Fibroblast of skin of abdomen (primary cell): Measurements from ENCODE around the gene NOL6.
"Not testable (repeated sequence)": the region's sequence is repeated elsewhere in the genome, so short reads cannot be mapped to it uniquely, and the experiment has no call there.

Experiments used
- DNase-seq: peaks from one replicate; pipeline ENCODE4 v3.0.0-alpha.2; 2013

Gene NOL6

DNA sequence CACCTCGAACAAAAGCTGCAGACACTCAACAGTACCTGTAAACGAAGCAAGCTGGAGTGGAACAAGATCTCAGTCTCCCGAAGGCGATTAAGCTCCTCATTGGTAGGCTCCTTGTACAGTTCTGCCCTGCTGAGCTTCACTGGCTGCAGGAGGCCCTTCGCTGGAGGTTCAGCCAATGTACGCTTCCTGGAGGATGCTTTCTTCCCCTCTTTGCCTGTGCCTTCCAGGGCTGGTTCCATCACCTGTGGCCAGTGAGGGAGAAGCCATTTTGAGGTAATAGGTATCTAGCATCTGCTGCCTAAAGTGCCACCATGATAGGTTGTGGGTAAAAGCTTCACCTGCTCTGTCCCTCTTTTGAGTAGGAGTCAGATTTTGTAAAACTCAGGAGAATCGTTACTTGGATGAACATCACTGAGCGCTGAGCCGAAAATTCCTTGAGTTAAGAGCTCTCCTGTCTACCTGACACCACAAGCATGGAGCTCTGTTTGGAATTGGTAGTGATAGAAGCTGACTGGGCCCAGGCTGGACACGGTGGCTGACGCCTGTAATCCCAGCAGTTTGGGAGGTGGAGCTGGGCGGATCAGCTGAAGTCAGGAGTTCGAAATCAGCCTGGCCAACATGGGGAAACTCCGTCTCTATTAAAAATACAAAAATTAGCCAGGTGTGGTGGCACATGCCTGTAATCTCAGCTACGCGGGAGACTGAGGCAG, 1.4 kb downstream of the NOL6 start:
- DNase-seq = no peak

DNA sequence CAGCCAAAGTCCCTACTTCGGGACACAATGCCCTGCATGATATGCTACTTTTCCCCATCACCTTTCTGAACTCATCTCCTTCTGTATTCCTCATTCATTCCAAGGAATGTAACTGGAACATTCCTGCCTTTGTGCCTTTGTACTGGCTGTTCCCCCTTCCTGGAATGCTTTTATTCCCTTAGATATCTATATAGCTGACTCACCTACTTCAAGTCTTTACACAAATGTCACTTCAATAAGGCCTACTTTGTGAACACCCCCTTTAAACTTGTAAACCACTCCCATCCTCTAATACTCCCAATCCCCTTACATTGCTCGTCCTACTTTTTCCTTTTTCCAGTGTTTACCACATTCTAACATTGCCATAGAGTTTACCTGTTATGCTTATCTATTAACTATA, 2.4 kb downstream of the NOL6 start:
- no peak for DNase-seq

DNA sequence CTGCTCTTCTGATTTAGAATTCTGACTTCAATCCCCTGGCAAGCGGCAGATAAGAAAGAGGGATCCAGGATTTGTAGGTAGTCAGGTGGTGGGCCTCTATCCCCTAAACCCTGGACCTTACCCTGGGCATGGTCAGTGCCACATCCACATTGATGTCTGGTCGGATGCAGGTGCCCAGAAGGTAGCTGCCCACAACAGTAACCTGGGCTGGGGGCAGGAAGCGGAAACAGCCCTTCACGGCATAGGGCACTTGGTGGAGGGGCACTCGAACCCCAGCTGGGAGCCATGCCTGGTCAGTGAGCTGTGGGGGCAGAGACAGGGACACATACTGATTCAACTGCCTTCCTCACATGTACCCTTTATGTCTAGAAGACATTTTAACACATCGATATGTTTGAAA, 3.8 kb downstream of the NOL6 start:
- DNase-seq = no peak

DNA sequence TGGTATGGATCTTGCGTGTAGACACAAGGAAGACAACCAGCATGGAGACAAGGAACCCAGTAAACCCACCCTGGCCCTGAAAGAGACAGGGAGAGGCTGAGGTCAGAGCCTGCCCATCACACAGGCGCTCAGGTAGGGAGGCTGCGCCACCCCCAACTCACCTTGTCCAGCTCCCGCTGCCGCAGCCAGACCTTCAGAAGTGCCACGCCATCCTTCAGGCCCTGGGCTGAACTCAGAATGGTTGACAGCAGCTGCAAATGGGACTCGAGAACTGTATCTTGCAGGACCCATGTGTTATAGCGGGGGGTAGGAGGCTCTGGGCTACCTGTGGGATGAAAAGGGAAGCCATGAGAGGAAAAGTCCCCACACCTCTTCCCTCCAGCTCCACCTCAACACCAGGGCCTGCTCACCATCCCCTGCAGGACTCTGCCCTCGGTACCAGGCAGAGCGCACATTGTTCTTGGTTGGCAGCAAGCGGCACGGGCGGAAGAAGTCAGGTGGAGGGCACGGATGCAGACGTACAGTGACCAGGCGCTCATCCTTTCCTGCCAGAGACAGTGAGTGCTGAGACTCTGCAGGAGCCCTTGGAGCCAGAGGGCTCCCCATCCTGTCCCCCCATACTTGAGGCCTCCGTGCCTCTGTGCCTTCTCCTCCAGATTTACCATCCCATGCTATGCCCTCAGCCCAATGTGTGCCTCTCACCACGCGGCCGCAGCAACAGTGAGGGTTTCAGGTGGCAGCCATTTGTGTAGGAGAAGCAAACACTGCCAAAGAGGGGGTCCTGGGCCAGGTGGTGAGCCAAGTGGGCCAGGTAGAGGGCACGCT, 4.7 kb downstream of the NOL6 start:
- DNase-seq = no peak

DNA sequence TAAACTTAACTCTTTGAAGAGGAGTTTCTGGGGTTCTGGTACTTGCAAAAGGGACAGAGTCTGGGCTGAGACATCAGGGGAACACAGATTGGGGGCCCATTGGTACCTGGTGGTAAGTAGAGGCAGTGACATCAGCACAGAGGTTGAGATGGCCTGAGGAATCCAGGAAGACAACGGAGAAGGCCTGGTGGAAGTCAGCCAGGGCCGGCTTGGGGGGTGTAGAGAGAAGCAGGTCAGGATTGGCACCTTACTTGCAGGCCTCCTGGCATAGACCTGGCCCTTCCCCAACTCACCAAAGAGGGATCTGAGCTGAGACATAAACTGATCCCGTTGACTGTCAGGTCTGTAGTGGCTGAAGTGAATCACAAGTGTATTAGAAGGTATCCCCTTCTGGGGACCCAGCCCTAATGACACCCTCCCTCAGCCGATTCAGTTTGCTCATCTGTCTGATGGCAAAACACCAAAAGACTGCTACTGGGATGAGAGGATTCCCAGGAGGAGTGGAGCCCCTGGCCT, 5.5 kb downstream of the NOL6 start:
- DNase-seq = no peak

DNA sequence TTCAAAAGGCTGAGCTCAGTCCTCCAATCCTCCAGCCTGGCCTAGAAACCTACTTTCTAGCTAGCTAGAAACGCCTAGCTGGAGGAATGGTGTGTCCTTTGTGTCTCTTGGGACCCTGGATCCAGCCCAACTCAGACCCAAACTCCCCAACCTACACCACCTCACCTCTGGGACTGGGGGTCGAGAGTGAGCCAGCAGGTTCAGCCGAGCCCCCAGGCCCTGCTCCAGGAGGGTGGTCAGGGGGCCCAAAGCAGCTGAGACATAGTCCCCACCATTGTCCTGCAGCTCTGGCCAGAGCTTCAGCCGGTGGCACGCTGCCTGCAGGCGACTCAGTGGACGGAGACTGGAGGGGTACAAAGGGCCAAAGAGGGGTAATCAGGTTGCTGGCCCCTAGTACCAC, 6.2 kb downstream of the NOL6 start:
- no peak for DNase-seq

DNA sequence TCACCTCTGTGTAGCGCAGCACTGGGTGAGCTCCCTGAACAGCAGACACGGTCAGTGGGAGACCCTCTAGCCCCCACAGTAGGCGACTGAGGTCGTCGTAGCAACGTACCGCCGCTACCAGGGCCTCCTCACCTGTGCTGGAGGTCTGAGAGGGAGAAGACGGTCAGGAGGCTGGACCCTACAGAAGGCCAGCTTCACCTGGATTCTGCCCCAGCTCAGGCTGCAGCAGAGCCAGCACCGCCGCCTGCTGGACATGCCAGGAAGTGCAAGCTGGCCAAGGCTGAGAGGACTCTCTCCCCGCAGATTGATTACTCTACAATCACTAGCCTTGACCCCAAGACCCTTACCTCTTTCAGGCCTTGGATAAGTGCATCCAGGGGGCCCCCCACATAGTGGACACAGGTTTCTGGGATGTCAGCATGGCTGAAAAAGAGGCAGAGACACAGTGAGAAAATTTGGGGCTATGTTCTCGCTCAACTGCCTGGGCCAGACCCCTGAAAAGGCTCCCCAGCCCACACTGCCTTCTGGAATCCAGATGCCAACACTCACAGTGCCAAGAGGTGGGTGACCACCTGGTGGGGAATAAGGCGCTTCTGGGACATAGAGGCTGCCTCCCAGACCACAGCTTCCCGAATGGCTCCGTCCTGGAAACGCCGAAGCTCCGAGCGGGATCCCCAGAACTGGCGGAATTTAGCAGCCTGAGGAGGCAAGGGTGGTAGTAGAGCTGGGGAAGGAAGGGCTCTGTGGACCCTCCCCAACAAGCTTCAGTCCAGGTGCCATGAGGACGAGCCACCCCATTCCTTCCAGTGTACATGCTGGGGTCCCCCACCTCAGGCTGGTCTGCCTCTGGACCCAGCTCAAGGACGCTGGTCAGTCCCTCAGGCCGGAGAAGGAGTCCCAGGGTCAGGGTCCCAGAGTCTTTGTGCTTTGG, 6.9 kb downstream of the NOL6 start:
- DNase-seq = peak; percentile 20

DNA sequence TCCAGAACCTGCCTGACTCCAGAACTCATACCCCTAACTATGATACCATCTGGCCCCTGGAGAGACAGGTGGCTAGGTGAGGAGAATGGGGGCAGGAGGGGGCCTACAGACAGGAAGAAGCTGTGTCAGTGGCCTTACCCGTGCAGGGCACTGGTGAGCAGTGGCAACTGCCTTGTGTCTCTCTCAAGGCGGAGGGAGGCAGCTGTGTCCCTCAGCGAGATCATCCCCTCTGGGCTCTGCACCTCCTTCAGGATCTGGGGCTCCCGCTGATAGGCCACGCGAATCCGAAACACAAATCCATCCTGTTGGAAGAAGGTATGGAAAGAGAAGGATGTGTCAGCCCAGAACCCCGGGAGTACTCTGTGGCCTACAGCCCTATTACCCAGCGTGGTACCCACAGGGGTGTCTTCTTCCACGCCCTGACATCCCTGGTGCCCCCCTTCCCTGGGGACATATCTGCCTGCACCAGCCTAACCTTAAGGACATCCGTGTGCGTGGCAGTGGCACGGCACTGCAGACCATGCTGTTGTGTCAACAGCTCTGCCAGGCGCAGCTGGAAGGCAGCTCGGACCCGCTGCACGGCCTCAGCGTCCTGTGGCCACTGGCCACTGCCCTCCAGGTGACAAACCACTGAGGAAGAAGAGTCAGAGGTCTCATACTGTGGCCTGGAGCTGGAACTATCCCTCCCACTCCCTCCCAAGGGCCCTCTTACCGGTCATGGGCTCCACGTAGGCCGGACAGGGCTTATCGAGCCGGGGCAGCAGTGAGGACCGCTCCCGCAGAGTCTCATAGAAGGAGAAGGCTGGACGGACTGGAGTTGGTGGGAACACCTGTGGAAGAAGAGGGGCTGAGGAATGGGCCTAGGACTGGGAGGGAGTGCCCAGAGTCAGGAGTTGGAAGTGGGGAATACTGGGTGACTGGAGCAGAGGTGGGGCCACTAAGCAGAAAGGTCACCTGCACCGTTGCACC, 7.8 kb downstream of the NOL6 start:
- no peak for DNase-seq

DNA sequence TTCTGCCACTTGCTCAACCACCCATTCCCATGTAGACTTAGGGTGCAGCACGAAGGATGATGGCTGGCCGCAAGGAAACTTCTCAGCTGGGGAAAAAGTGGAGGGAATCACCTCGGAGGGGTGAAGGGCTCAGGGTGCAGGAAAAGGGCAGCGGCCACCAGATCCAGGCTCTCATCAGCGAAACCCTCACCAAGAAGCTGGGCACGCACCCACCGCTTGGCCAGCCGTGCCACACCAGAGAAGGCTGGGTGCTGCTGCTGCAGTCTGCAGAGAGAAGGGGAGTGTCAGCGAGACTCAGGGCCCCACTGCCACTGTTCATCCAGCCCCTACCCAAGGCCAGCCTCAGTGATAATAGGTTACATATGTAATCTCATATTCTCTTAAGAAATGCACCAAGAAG, 8.6 kb downstream of the NOL6 start:
- DNase-seq = no peak

DNA sequence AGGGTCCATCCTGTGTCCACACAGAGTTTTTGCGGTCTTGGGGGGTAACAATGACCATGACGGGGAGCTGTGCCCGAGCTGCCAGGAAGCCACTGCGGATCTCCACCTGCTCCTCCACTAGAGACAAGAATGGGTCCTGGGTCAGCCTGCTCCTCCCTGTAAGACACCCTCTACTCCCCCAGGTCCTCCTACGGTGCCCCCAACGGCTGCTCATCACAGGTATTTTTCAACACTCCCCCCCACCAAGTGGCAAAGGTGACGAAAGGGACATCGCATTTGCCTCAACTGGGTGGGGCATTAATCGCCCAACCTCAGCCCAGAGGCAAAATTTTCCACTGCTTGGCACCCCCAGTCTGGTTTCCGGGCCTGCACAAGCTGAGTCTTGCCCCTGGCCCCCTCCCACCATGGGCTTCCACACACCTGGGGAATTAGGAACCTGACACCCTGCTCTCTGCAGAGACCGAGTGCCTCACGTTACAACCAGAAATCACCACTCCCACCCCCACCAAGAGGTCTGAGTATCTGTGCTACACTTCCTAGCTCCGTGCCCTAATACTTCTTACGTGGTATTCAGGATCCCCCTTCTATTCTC, 9.6 kb downstream of the NOL6 start:
- no peak for DNase-seq

DNA sequence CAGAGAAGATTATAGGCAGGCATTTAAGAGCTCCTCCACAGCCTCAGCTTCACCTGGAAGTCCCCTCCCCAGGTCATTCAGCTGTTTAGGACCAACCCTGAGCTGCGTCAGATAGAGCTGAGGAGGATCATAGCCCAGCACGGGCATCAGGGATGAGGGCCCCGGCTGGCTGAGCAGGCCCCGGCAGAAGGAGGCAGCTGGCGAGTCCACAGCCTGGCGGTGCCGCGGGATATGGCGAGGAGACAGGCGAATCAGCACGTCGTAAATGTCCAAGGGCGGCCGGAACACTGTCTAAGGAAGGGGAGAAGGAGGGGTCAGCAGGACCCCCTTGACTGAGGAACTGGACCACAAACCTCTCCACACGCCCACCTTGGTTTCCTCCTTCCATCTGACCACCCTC, 10.6 kb downstream of the NOL6 start:
- DNase-seq = no peak

DNA sequence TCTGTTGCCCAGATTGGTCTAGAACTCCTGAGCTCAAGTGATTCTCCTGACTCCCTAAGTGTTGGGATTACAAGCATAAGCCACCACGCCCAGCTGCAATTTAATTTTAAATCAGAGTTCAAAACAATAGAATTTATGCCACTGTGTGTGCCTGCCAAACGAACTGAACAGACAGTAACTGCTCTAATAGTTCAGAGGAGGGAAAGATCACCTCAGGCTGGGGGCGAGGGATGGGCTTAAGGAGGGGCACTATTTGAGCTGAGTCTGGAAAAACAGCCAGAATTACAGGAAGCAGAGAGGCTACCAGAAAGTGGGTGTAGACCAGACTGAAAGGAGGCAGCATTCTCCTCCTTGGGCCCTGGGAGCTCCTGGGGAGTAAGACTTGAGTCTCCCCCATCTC, 12.2 kb downstream of the NOL6 start:
- no peak for DNase-seq

DNA sequence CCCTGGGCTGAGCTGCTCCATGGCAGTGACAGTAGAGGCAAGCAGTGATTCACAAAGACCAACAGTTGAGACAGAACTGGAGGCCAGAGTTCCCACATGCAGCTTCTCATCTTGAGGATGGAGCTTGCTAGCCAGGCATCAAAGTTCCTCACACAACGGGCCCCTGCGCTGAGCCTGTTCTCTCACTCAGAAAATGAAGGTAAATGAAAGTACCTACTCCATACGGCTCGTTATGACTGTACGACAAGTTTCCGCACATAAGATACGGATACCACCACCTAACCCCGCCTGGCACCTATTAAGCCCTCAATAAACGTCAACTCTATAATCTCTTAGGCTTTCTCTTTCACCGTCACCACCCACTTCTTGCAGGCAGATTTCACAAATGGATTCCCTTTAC, 12.9 kb downstream of the NOL6 start:
- no peak for DNase-seq

DNA sequence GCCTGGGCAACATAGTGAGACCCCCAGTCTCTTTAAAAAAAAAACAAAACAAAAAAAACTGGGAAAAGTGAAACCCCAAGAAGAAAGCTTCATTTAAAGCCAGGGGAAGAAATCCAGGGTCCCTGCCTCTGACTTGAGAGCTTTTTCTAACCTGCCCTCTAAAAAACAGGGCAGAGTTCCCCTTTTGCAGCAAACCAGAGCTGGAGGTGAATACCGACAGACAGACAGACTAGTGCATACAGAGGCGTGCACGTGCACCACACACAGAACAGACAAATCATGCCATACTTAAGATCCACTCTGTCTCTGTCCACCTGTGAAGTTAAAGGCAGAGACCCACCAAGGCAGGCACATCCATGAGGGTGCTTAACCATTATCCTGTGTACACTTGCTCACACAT, 14.6 kb downstream of the NOL6 start:
- no peak for DNase-seq

DNA sequence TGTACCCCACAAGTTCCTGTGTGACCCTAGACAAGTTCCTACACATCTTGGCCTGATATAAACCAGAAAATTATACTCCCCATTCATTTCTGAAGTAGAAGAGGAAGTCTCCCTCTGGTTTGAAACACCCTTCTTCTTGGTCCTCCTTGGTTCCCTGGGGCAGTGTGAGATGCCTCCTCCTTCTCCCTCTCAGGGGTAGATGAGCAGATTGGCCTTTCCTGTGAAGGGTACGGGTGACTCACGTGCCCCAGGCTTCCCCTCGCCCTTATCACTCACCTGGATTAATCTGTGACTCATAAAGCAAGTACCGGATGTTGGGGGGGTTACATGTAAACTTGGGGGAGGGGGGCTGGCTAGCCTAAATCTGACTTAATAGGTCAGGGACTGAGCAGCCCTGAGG, 15.3 kb downstream of the NOL6 start:
- no peak for DNase-seq

DNA sequence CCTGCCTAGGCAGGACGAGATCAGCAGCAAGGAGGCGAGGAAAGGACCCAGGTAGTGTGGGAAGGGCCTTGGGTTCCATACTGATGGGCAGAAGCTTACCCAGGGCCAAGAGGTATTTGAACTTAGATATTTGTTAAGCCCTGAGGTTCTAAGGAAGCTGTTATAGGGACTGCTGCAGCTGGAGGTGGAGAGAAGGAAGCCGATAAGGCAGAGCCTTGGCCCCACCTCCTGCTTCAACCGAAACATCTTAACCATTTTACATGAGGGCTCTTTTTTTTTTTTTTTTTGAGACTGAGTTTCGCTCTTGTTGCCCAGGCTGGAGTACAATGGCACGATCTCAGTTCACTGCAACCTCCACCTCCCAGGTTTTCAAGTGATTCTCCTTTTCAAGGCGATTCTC, 17.8 kb downstream of the NOL6 start:
- no peak for DNase-seq

DNA sequence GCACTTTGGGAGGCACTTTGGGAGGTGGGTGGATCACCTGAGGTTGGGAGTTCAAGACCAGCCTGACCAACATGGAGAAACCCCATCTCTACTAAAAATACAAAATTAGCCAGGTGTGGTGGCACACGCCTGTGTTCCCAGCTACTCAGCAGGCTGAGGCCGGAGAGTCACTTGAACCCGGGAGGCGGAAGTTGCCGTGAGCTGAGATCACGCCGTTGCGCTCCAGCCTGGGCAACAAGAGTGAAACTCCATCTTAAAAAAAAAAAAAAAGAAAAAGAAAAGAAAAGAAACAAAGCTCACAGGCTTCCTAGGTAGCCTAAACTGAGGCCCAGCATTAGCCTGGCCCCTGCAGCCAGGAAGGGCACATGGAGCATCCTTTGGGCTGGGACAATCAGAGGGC, 18.3 kb downstream of the NOL6 start:
- not testable (repeated sequence) for DNase-seq

DNA sequence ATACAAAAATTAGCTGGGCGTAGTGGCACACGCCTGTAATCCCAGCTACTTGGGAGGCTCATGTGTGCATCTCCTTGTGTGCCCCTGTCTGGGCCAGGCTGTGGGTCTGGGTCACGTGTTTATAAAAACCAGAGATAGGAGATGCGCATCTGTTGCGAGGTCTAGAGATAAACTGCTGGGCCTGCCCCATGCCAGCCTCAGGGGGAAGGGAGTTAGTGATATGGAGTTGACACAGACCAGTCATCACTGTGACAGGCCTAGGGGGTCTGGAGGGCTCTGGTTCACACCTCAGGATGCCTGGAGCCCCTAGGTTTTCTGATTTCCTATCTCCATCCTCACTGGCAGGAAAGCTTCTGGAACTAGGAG, 19.1 kb downstream of the NOL6 start:
- DNase-seq = not testable (repeated sequence)

DNA sequence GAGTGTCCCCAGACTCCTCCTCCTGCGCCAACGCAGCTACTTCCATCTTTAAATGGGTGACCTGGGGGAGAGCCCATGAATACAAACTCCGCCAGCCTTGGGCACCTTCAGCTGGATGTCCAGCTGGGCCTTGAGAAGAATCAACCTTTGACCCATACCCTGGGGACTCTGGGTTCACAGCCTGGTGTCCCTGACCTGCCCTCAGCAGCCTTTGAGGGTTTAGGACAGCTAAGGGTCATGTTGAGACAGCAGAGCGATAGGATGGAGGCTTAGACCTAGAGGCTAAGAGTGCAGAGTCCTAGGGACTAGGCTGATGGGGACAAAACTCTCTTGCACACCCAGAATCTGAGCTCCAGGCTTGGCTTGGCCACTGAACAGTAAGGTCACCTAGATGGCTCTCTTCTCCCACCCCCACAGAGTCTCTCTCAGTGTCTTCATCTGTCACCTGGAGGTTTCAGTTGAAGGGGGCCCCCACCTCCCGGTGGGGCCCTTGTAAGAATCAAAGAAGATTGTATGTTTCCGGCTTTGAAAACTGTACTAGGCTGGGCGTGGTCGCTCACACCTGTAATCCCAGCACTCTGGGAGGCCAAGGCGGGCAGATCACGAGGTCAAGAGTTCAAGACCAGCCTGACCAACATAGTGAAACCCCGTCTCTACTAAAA, 19.6 kb downstream of the NOL6 start:
- no peak for DNase-seq

DNA sequence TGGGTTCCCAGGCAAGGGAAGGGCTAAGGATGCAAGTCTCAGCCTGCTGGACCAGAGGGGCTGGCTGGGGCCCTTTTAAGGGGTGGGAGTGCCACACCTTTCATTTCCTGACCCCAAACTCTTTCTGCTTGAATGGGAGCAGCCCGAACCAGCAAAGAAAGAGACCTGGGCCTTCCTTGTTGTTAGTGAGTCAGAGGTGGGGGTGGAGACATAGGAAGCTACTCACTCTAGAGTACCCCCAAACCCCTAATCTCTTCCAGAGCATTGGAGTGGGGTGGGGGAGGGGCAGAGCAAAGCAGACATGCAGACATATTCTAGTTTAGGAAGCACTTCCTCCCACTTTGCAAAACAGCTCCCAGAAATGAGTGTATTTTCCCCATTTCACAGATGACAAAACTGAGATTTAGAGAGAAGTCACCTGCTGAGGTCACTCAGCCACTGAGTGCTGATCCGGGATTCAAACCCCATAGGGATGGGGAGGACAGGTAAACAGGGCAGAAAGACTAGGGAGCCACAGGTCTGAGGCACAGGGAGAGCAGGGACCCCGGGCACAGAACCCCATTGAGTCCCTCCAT, 20.4 kb downstream of the NOL6 start:
- no peak for DNase-seq
